SK-N-SH (cell line): ENCODE results near the gene RTN4RL2.

ENCODE experiments used
- CTCF ChIP-seq: fragments of 200-600 bp; sonication (generic); IDR thresholded peaks from 2 replicates; pipeline ENCODE4 v1.6.1; 2017; ENCODE audit warnings: antibody characterized with exemption, mild to moderate bottlenecking, moderate library complexity
- RAD21 ChIP-seq: IDR thresholded peaks from 2 replicates; pipeline ENCODE4 v1.6.1; 2012; ENCODE audit warnings: mild to moderate bottlenecking, low read length

GRCh38 chr11:57480409-57481137 lies 20.2 kb downstream of the RTN4RL2 start:
- TF ChIP-seq CTCF (peak; percentile 61), RAD21 (peak; percentile 52)
